AG04449 (cell line): Measurements from ENCODE around the gene ARHGAP22.

Source experiments
- CTCF ChIA-PET: fragments of 350-600 bp; formaldehyde crosslinking; extraction: SDS; loops from one replicate; lab custom pipeline; 2021; ENCODE audit warnings: antibody characterized with exemption; lab: Yijun Ruan, JAX
- POLR2A ChIA-PET: fragments of 400-600, 350-600 bp; formaldehyde crosslinking; extraction: SDS; loops from one replicate; lab custom pipeline; 2020; ENCODE audit warnings: antibody characterized with exemption, inconsistent platforms; lab: Yijun Ruan, JAX
- DNase-seq: peaks from one replicate; pipeline ENCODE4 v3.0.0-alpha.2; 2010; ENCODE audit warnings: low read depth, low spot score
- H3K4me3 ChIP-seq: 2 replicates; pipeline ENCODE4 v1.5.1; 2011; ENCODE audit warnings: low read depth, mild to moderate bottlenecking, control low read depth, low read length
- CTCF ChIP-seq: IDR thresholded peaks from one replicate; pipeline ENCODE4 v1.5.1; 2011; ENCODE audit warnings: mild to moderate bottlenecking, moderate library complexity, low read length, control low read depth, inconsistent platforms; ENCODE audit not compliant: insufficient read depth; ENCODE audit errors: missing control alignments

Gene ARHGAP22

GRCh38 chr10:48634198-48634983 lies 29.5 kb upstream of the ARHGAP22 start:
- ChIA-PET POLR2A (interaction anchor here (0.9 to 1.3 kb wide), 2 partner anchors 28 to 45 kb away, joined by 3 to 4 read pairs; no protein-coding TSS in a partner anchor), CTCF (interaction anchor here (0.7 to 15.3 kb wide), 7 partner anchors 10 to 82 kb away, joined by 3 to 132 read pairs (median 3); no protein-coding TSS in a partner anchor)
- H3K4me3 ChIP-seq = no peak overlapping the region
- DNase-seq = peak; percentile 49
- TF ChIP-seq CTCF = no peak

- DNase-seq = no peak
- no peak for TF ChIP-seq CTCF
- ChIA-PET POLR2A (interaction anchor here (0.9 to 1.3 kb wide), 2 partner anchors 27 to 44 kb away, joined by 3 to 4 read pairs; no protein-coding TSS in a partner anchor), CTCF (interaction anchor here (0.7 to 15.3 kb wide), 7 partner anchors 9 to 81 kb away, joined by 3 to 132 read pairs (median 3); no protein-coding TSS in a partner anchor)
- no peak overlapping the region for H3K4me3 ChIP-seq
Observed at GRCh38 chr10:48633381-48634197, 28.7 kb upstream of the ARHGAP22 start.

- POLR2A ChIA-PET = no interaction called here
- DNase-seq = peak; percentile 31
- H3K4me3 ChIP-seq = no peak overlapping the region
- CTCF ChIA-PET = interaction anchor here (0.9 to 15.3 kb wide), 3 partner anchors 21 to 25 kb away, joined by 3 to 132 read pairs (median 5); no protein-coding TSS in a partner anchor
- TF ChIP-seq CTCF = no peak
Observed at GRCh38 chr10:48632166-48632565, 27.3 kb upstream of the ARHGAP22 start.

- CTCF ChIA-PET = interaction anchor here (2.1 to 15.3 kb wide), 3 partner anchors 12 to 29 kb away, joined by 8 to 132 read pairs (median 62); no protein-coding TSS in a partner anchor
- POLR2A ChIA-PET = no interaction called here
- no peak for TF ChIP-seq CTCF
Observed at GRCh38 chr10:48627984-48628609, 23.2 kb upstream of the ARHGAP22 start.

GRCh38 chr10:48626986-48627731 lies 22.3 kb upstream of the ARHGAP22 start:
- no peak overlapping the region for H3K4me3 ChIP-seq
- ChIA-PET CTCF (interaction anchor here (2.1 to 15.3 kb wide), 3 partner anchors 11 to 30 kb away, joined by 8 to 132 read pairs (median 62); no protein-coding TSS in a partner anchor), POLR2A (no interaction called here)
- no peak for TF ChIP-seq CTCF
- no peak for DNase-seq

More at GRCh38 chr10:48627984-48628609, 23.2 kb upstream of the ARHGAP22 start:
- no peak overlapping the region for H3K4me3 ChIP-seq
- DNase-seq = no peak
